VCaP (cell line): ENCODE results near the gene KMT2B.

Experiments
- H3K27ac ChIP-seq: fragments of 450-650 bp; 2 replicates; pipeline ENCODE4 v1.5.1; 2017
- CTCF ChIP-seq: fragments of 450-650 bp; conservative IDR thresholded peaks from 2 replicates; pipeline ENCODE4 v1.5.1; 2017; ENCODE audit warnings: mild to moderate bottlenecking, moderate library complexity

The KMT2B gene

GRCh38 chr19:35750167-35750566, 32.4 kb downstream of the KMT2B start:
- TF ChIP-seq CTCF, result no peak
- peak overlapping the region; percentile 72; the same call in 1 of the 2 replicates for H3K27ac ChIP-seq

GRCh38 chr19:35751839-35752745, 34.3 kb downstream of the KMT2B start:
- H3K27ac ChIP-seq, result no peak overlapping the region
- TF ChIP-seq CTCF, result no peak

- TF ChIP-seq CTCF, result no peak
- no peak overlapping the region for H3K27ac ChIP-seq
Measured at GRCh38 chr19:35752746-35753350, 35.0 kb downstream of the KMT2B start.

- no peak overlapping the region for H3K27ac ChIP-seq
- no peak for TF ChIP-seq CTCF
Measured at GRCh38 chr19:35753634-35754369, 36.0 kb downstream of the KMT2B start.

- no peak overlapping the region for H3K27ac ChIP-seq
- TF ChIP-seq CTCF, result no peak
Measured at GRCh38 chr19:35754370-35755130, 36.7 kb downstream of the KMT2B start.

- TF ChIP-seq CTCF, result no peak
- no peak overlapping the region for H3K27ac ChIP-seq
Measured at GRCh38 chr19:35755131-35755549, 37.3 kb downstream of the KMT2B start.
